G401.6 (cell line): ENCODE measurements around the gene ZBP1.

Source experiments
- FAIRE-seq: peaks from 2 replicates; lab custom pipeline; 2012; peaks lifted over from hg19 to GRCh38; lab: Jason Lieb, UNC

ZBP1 gene

DNA sequence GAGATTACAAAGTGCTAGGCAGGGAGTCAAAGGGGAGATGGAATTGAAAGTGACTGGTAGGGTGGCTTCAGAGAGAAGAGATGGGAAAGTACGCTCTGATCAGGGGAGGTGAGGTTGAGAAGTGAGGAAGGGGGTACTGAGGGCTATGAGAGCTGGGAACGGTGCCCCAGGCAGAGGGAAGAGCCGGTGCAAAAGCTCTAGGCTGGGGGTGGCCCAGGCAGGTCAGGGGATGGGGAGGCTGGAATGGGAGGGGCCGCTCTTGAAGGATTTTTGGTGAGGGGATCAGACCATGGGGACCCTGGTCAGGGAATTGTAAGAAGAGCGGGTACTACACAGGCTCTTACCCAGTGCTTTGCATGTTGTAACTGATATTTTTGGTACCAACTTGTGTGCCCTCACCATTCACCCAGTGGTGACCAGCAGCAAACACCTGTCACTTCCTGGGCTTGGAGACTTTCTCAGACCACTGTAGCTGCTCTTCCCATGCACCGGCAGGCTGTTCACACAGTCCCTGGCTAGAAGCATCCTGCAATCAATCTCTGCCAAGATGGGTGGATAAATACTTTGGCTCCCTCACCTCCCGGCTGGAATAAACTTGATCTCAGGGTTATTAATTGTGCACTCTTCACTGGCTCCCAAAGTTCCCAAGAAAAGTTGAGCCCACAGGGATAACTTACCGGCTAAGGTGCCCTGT, 35.3 kb downstream of the ZBP1 start:
- no peak for FAIRE-seq

DNA sequence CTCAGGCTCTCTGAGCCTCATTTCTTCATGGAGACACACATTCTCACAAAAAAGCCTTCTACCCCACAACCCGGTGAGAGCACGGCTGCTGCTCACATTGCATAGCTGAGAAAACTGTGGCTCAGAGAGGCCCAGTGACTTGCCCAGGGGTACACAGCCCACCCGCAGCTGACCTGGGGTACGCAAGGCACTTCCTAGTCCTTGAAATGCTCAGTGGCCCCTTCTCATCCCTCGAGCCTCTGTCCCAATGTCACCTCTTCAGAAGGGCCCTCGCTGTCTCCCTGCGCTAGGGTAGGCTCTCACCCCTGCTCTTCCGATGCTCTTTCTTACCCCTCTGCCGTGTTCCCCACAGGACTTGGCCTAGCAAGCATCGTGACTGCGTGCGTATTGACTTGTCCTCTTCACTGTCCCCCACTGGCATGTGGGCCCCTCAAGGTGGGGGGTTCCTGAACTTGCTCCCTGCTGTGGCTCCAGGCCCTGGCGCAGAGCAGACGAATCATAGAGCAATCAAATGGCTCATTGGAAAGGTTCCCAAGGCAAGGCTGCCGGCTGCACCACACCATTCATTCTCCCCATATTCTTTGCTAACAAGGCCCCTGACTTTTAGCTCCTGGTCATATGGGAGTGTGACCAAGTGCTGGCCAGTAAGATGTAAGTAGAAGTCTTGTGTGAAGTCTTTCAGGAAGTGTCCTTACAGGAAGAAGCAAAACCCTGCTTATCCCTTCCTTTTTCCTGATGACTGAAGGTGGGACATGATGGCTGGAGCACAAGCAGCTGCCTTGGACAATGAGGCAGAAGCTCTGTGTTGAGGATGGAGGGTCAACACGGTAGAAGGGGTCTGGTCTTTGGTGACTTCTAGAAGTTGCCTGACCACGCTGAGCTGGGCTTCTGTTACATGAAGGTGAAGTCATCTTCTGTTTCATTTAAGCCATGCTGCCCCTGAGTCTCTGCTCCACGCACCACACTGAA, 36.7 kb downstream of the ZBP1 start:
- FAIRE-seq: no peak

DNA sequence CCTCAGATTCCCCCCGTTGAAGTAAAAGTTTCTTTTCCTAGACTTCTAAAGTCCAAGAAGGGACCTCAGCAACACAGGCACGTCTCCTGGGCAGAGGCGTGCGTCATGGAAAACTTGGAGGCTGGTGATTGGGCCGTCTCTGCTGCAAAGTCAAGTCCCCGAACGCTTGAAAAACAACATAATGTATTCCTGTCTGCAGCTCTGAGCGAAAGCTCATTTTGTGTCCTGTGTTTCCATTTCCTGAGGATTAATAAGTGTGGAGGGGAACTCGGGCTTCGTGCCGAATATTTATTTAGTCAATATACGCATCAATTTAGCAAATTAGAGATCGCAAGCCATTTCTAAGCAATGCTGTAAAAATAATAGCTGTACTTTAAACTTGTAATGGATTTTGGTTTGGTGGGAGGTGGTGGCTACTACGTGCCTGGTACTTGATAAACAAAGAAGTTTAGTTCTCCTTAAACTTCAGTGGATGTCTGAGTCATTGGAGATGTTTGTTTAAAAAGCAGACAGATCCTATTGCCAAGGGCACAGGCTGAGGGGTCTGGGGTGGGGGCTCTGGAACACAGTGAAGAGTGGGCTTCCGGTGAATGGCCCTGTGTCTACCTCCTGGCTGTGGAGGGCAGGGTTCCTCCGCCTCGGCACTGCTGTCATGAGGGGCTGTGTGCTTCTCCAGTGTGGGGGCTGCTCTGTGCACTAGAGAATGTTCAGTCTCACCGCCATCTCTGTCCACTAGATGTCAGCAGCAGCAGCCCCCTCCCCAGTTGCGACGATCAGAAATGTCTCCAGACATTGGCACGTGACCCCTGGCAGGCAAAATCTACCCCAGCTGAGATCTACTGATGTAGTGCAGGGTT, 37.6 kb downstream of the ZBP1 start:
- no peak for FAIRE-seq

DNA sequence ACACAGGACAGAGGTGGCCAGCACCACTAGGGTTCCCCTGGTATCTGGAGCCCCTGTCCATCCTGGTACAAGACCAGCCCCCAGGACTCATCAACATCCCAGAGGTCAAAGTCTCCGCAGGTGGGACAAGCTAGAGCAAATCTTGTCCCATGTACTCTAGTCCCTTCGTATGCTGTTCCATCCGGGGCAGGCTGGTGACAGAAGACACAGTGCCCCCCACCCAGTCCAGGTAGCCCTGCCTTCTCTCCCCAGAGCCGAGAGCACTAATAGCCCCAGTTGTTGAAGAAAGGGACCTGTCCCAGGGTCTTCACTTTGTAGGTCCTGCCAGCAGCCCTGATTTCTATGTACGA, 38.2 kb downstream of the ZBP1 start:
- no peak for FAIRE-seq

DNA sequence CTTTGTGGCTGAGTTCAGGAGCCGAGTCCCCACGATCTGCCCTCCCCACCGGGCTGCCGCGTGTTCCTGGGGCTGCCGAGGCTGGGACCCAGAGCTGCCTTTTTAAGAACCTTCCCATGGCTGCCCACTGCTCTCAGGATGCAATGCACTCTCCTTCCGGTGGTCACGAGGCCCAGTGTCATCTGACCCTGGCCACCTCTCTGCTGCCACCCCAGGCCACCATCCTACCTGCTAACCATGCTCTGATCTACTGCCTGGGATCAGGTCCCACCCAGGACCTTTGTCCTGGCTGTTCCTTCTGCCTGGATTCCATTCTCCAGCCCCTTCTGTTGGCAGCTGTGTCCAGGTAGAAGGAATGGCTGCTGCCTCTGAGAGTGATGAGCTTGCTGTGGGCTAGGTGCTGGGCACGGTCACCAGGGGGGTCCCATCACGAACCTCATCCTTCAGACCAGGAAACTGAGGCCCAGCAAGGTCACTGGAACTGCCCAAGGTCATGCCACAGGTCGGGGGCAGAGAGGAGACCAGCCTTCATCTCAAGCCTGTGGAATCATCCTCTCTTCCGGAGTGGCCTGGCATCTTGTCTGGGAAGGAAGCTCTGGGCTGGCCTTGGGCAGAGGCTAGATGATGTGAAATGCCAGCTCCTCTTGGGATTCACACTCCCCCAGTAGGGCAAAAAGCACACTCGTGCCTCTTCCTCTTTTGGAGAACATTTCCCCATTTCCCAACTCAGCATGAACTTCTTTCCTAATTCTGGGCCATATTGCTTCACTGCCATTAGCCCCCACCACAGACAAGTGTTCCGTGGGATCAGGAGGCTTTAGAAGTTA, 38.8 kb downstream of the ZBP1 start:
- no peak for FAIRE-seq

DNA sequence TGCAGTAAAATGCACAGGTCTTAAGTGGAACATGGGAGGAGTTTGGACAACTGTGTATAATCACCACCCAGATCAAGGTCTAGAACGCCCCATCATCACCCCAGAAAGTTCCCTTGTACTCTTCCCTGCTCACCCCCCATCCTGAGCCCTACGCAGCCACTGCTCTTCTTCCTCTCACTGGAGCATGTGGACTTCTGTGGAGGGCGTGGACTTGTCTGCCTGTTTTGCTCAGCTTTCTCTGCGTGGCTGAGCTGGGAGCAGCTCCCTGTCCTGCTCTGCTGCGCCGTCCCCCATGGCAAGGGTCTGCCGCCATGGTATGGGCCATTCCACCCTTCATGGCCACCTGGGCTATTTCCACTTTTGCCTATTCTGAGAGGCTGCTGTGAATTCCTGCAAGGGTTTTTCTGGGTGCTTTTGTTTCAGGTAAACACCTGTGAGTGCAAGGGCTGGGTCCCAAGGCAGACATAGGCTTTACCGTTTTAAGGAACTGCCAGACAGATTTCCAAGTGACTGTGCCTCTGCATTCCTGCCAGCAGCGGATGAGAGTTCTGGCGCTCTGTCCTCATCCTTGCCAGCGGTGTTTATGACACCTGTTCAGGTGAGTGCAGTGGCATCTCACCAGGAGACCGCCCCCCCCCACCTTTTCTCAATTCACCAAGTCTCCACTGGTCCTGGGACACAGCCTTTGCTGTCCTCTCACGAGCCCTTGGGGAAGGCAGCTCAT, 39.6 kb downstream of the ZBP1 start:
- FAIRE-seq: no peak

DNA sequence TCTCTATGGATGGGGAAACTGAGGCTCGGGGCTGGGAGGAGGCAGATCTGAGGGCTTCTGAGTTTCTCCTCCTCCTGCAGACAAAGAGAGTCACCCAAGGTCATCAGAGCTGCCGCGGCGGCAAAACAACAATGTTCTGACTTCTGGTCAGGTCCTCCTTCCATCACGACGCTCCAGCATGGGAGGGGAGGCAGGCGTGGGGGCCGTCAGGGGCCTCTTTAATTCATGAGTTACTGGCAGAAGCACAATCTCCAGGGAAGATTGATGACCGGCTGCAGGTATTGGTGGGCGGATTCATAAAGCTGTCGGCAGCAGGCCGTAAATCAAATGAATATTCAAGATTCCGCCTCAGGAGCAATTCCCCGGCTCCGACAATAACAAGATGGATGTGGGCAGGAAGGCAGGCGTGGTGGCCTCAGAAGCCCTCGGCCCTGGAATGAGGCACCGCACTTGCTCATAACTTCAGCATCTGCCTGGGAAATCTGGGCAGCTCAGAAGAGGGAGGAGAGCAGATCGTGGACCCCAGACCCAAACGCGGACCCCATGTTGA, 40.3 kb downstream of the ZBP1 start:
- no peak for FAIRE-seq

DNA sequence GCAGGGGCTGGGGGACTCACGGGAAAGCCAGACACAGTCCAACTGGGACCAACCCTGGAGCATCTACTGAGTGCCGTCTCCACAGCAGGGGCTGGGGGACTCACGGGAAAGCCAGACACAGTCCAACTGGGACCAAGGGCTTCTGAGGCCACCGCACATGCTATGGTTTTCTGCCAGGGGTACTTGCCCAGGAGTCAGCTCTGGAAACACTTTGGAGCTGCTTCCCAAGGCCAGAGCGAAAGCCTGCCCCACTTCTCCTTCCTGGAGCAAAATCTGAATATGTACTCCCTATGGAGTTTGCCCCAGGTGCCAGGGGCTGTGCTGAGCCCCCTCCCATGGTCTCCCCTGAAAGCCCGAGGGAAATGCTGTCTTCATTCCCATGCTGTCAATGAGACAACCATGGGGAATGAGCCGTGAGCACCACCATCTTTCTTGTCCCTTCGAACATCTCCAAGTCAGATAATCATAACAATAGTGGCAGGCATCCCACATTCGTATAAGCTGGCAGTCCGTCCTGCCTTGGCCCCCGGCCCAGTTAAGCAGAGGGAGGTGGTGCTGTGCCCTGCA, 40.8 kb downstream of the ZBP1 start:
- no peak for FAIRE-seq

DNA sequence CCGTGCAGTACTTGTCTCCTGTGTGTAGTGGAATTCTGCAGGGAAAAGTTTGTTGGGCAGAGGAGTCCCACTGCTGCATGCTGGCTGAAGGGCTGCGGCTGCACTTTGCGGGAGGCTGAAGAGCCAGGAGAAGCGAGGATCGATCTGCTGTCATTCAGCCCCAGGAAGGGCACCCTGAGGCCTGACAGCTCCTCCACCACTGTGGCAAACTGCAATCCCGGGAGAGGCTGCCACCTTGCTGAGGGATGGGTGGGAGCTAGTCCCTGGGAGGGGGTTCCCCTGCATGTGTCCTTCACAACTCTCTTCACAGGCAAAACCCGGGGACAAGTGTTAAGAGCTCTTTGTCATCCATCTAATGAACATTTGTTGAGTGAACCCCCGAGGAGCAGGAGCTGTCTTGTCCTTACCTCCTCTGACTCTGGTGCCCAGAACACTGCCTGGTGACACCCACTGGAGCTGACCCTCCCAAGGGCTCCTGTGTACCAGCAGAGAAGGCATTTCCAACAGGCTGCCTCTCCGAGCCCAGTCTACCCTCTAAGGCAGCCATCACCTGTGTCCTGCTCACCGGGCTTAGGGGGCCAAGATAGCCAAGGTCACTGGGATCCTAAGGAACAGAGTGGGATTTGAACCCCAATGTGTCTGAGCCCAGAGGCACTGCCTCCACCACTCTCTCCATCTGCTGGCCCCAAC, 41.6 kb downstream of the ZBP1 start:
- FAIRE-seq: no peak

DNA sequence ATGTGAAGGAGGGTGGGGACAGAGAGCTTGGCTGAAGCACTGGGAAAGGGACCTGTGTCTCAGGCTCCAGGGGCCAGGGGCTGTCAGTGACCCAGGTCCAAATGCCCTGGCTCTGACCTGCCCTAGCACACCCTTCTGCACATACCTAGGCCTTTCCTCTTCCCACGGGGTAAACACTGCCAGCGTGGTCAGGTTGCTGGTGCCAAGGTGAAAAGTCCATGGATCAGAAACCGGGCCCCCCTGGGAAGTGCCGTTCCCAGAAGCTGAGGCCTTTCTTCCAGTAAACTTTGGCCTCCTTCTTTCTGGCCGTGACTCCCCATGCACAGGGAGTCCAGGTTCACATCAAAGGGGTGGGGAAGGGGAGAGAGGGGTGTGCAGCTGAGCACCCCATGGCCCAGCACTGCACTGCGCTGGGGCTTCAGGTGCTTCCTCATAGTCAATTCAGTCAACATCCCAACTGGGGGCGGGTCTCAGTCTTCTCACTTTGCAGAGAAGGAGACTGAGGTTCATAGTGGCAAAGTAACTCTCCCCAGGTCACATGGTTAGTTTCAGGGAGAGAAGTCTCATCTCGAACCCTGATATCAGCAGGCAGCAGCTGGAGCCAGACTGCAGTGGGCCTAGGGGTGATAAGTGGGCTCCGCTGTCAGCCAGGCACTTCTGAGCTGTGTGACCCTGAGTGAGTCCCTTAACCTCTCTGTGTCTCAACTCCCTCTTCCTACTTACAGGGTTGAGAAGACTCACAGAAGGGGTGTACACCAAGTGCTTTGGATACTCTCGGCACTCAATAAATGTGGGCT, 42.3 kb downstream of the ZBP1 start:
- no peak for FAIRE-seq

DNA sequence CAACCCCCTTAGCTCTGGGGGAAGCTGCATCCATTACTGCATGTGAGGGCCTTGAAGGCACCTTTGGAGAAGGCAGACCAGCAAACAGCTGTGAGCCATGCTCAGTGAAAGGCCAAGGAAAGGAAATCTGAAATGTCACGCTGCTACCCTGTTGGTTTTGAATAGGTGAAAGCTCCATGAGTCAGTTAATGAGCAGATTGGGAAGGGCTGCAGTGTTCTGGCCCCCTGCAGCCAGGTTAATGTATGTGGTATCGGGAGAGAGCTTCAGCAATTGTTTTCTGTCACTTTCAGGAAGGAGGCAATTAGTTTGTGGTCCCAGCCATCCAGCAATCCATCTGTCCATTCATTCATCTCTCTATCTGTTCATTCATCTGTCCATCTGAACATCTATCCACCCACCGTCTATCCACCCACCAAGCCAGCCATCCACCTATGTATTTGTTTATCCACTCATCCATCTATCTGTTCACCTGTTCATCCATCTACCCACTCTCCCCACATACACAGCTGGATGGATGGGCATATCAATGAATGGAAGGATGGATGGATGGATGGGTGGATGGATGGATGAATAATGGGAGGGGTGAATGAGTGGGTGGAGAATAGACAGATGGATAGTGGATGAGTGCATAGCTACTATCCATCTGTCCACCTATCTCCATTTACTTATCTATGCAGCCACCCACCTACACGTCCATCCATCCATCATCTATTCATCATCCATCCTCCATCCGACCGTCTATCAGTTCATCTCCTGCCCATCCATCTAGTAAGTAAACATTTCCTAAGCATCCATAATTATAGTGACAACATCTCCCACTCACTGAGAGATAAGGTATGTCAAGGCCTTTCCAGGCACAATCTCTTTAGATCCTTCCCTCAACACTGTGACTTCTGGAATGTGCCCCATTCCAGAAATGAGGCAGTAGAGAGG, 43.3 kb downstream of the ZBP1 start:
- no peak for FAIRE-seq

DNA sequence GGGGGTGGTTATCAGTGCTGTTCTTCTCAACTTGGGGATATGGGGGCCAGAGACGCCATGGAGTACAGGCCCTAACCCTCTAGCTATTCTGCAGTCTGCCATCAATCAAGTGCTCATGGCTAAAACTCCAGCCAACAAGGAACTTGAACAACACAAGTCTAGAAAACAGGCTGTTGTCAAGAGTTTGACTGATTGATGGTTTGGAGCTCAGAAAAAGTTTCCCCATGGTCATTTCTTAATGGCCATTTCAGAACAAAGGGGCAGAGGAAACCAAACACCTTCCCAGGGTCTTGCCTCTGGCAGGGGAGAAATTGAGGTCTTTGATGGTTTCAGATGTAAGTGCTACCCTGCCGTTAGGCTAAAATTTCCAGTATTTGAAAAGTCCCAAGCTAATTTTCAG, 44.2 kb downstream of the ZBP1 start:
- no peak for FAIRE-seq

DNA sequence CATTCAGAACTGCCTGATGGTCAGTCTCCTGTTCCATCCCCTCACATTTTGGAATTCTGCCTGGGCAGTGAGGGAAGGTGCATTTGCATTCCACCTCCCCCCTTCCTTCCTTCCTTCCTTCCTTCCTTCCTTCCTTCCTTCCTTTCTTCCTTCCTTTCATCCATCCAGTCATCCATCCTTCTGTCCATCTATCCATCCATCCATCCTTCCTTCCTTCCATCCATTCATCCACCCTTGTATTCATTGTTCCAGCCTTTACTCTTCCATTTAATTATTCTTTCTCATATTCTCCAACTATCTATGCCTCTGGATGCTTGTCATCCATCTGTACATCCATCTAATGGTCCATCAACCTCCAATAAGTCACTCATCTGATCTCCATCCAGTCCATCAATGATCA, 45.3 kb downstream of the ZBP1 start:
- no peak for FAIRE-seq

DNA sequence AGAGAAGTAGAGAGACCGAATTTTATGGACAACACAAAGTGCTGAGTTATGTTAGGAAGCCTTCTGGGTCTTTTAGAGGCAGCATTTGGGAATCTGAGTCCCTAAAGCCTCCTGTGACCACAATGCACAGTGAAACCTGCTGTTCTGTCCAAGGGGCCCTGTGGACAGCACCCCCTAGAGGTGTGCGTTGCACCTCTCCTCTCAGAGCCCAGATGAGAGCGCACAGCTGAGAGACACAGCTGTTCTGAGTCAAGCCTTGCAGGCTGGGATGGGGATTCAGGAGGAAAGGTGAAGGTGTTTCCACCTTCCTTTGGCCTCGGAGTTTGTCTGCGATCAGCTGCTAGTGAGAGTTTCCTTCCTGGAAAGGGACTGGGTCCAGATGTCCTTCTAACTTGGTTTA, 46.3 kb downstream of the ZBP1 start:
- no peak for FAIRE-seq

DNA sequence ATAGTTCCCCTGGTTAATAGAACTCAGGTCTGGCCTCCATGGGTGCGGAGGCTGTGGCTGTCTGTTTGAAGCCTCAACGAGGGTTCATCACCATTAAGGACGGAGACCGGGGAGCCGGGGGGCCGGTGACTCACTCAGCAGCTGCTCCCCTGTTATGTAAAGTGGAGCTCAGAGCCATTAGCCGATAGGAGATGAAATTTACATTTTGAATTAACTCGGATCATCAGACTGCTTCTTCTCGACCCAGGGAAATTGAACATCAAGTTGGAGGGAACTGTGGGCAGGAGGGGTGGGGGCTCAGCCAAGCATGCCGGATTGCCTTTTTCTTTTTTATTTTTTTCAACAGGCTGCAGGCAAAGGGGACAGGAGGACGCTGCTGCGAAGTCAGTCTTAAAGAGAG, 47.0 kb downstream of the ZBP1 start:
- FAIRE-seq: no peak

DNA sequence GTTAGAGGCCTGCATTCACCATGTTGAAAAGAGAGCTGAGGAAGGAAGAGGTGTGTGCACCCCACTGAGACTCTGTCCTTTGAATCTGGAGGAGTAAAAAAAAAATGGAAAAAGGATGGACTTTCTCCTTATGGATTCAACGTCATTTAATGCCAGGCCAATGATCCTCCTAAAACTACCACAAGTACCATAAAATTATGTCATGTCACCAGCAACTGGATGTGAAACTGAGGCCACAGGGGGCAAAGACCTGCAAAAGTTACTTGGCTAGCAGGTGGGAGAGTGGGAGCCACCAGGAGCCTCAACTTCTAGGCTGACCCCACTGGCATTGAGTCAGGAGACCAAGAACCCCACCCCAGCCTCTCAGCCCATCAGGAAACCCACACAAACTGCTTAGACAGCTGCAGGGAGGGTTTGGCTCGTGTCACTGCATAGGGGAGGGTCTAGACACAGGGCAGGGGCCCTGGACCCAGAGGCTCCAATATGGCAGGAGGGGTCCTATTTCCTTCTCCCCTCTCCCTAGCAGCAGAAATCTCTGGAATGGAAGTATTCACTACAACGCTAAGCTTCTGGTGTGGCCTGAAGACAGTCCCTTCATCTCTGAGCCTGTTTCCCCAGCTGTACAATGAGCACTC, 48.3 kb downstream of the ZBP1 start:
- FAIRE-seq: no peak

DNA sequence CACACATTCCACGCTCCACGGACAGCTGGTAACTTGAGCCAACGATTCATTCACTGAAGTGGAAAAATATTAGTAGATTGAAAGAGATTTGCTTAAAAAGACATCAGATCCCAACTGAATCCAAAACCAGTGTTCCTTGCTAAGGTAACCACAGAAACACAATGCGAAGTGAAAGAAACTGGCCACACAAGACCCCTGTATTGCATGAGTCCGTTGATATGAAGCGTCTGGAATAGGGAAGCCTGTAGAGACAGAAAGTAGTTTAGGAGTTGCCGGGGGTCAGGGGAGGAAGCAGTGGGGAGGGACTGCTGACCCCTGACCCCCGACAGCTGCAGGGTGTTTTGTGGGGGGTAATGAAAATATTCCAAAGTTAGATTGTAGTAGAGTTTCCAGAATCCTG, 49.3 kb downstream of the ZBP1 start:
- FAIRE-seq: no peak
